Measurements from ENCODE around the gene TMEM269. TPM values are rescaled to one million over a fixed set of nuclear protein-coding genes. Genes with fewer than 3 reads are reported as not detected.

TMEM269 gene
- total and polyA plus RNA-seq, 10 of the 15 experiments (the other 5 are each of a cell fraction or from before 2014, with no cell fraction given): 0.02 to 0.26 (median 0.06) TPM; not detected in 2

- Histone ChIP-seq H2AFZ (ENCODE audit: control insufficient read depth, low read depth, low read length) (no peak overlapping the region), H4K20me1 (ENCODE audit: control insufficient read depth, insufficient read depth) (no peaks in the 10 kb centered on the region), H3K4me3 (no peak overlapping the region), H3K36me3 (ENCODE audit: control insufficient read depth in 2 of 2, insufficient read depth in 2 of 2, low read length in 1 of 2) (peaks cover 9 to 20% of the 10 kb centered on the region in 2 experiments; a peak in 3 of 4 replicates), H3K4me2 (ENCODE audit: control insufficient read depth, insufficient read depth) (no peak overlapping the region), H3K9ac (ENCODE audit: control insufficient read depth, insufficient read depth, low read length) (no peak overlapping the region), H3K9me3 (replicated peaks; ENCODE audit: control insufficient read depth, insufficient read depth, low read length) (no peaks in the 10 kb centered on the region), H3K27me3 (replicated peaks in 1 of 2; ENCODE audit: control insufficient read depth in 2 of 2, insufficient read depth in 2 of 2, low read length in 1 of 2) (no peaks in the 10 kb centered on the region), H3K27ac (ENCODE audit: control insufficient read depth, insufficient read depth) (no peak overlapping the region), H3K79me2 (ENCODE audit: control insufficient read depth, insufficient read depth, low read length) (no peaks in the 10 kb centered on the region), H3K4me1 (ENCODE audit: control insufficient read depth, insufficient read depth, low read length) (no peaks in the 10 kb centered on the region)
- intact Hi-C loops (cut with micrococcal nuclease; ENCODE audit: unreplicated experiment): no loop called here
- DNase-seq (ENCODE audit: low read depth, low spot score): no peak
- ChIA-PET SMC1A (ENCODE audit: uncharacterized antibody, unreplicated experiment) (no interaction called here), POLR2A (interaction anchor here (1.4 kb wide), 1 partner anchor 14 kb away, joined by 4 read pairs; no protein-coding TSS in a partner anchor), RAD21 (ENCODE audit: unreplicated experiment) (interaction anchor here (0.8 to 1.3 kb wide), 2 partner anchors 174 to 321 kb away, joined by 3 to 4 read pairs; no protein-coding TSS in a partner anchor), CTCF (interaction anchor here (0.6 to 1.6 kb wide), 6 partner anchors 10 to 579 kb away, joined by 3 to 5 read pairs (median 3); partner anchors contain the start of genes C1orf50 and P3H1)
- WGBS (ENCODE audit: insufficient coverage, insufficient replicate concordance, low lambda C conversion rate, missing lambda C conversion rate): 97% methylated on average over 6 of the region's 6 CpGs
- no peak for TF ChIP-seq TBL1XR1 (IDR thresholded peaks at IDR 0.05; ENCODE audit: low read depth, low read length)
- no peak for TF ChIP-seq GABPA (IDR thresholded peaks at IDR 0.05; ENCODE audit: low read depth)
- no peak for TF ChIP-seq HDAC6 (IDR thresholded peaks at IDR 0.05; ENCODE audit: unreplicated experiment)
- no peak for TF ChIP-seq ZNF207 (IDR thresholded peaks at IDR 0.05; ENCODE audit: borderline replicate concordance)
- no peak for TF ChIP-seq SMARCA5 (IDR thresholded peaks at IDR 0.05)
- no peak for TF ChIP-seq ATF3 (IDR thresholded peaks at IDR 0.05; ENCODE audit: borderline replicate concordance, extremely low read depth, low read depth, low read length)
- TF ChIP-seq HSF1 (IDR thresholded peaks at IDR 0.05; ENCODE audit: low read depth, low read length): no peak
- TF ChIP-seq EGR1 (IDR thresholded peaks at IDR 0.05; ENCODE audit: borderline replicate concordance in 1 of 2, low read depth in 2 of 2, low read length in 2 of 2): no peak
- no peak for TF ChIP-seq TCF12 (IDR thresholded peaks at IDR 0.05; ENCODE audit: low read depth, low read length)
- no peak for TF ChIP-seq IKZF1 (conservative IDR thresholded peaks at IDR 0.05)
- TF ChIP-seq RUNX3 (IDR thresholded peaks at IDR 0.05; ENCODE audit: low read length): no peak
- no peak for TF ChIP-seq SMC3 (IDR thresholded peaks at IDR 0.05; ENCODE audit: borderline replicate concordance, low read length)
- no peak for TF ChIP-seq IKZF2 (IDR thresholded peaks at IDR 0.05)
- in situ Hi-C loops (cut with MboI): no loop called here
- FAIRE-seq: no peak
- no TSS peak for BruUV-seq (replicated peaks)
- no peak for ATAC-seq
These were observed 32.5 kb upstream of the TMEM269 start for GRCh38 chr1:42752284-42752683.

Data from GM12878 (cell line).